ENCODE results near the gene WNT16.
"Not testable (repeated sequence)": the region's sequence is repeated elsewhere in the genome, so short reads cannot be mapped to it uniquely, and the experiment has no call there.

WNT16 gene, protein sequence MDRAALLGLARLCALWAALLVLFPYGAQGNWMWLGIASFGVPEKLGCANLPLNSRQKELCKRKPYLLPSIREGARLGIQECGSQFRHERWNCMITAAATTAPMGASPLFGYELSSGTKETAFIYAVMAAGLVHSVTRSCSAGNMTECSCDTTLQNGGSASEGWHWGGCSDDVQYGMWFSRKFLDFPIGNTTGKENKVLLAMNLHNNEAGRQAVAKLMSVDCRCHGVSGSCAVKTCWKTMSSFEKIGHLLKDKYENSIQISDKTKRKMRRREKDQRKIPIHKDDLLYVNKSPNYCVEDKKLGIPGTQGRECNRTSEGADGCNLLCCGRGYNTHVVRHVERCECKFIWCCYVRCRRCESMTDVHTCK

DNA sequence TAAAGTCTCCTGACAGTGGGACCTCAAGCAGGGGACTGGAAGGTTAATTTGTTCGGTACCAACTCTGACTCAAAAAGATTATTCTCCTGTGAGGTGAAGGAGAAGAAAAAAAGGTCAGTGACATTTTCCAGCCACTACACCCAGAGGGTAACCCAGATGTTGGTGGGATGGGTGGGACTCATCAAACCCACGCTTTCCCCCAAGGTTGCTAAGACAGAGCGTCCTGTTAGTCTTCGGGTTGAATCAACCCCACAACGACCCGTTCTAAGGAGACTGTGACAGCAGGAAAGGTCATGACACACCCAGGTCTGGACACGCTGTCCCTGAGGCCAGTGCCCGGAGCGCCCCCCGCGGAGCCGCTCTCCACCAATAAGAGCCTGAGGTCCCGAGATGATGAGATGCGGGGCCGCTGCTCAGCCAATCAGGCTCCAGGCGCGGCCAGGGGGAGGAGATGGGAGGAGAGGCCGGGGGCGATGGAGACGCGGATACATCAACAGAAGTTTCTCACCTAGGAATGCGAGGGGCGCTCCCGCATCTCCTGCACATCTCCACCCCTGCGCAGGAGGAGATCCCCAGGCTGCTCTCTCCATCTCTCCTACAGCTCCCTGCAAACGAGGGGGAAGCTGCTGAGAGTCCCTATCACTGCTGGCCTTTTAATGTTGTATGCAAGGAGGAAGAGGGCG, at the start of gene WNT16:
Gene WNT16 (plus strand): TSS at position 493 of the 683 bp plus-strand sequence. CDS start 293 bp downstream, outside the sequence.
- DNase-seq (ENCODE audit: low read depth in 2 of 2): no peak

- no peak for DNase-seq (ENCODE audit: low read depth in 2 of 2)
These were observed 49.7 kb upstream of the WNT16 start for GRCh38 chr7:121279060-121279620.

- no peak for DNase-seq (ENCODE audit: low read depth in 2 of 2)
These were observed 49.0 kb upstream of the WNT16 start for GRCh38 chr7:121279822-121280221.

GRCh38 chr7:121280656-121281055, 48.1 kb upstream of the WNT16 start:
- DNase-seq (ENCODE audit: low read depth in 2 of 2): no peak

DNA sequence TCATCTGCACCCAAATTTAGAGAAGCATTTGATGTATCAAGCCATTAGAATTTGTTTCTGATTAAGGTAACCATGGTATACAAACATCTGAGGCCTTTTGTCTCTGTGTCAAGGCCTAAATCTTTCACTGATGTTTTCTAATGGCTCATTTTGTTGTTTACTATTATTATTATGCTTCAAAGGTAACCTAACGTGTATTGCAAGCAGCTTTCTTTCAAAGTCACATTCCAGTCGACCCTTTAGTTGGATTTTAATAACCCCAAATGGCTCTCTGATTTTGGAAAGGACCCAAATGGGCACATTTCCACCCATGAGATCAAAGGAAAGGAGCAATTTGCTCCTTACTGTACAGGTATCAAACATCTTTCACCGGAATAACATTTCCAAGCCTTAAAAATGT, 46.7 kb upstream of the WNT16 start:
- DNase-seq (ENCODE audit: low read depth in 2 of 2): no peak

- no peak for DNase-seq (ENCODE audit: low read depth in 2 of 2)
These were observed 43.6 kb upstream of the WNT16 start for GRCh38 chr7:121285066-121285667.

DNA sequence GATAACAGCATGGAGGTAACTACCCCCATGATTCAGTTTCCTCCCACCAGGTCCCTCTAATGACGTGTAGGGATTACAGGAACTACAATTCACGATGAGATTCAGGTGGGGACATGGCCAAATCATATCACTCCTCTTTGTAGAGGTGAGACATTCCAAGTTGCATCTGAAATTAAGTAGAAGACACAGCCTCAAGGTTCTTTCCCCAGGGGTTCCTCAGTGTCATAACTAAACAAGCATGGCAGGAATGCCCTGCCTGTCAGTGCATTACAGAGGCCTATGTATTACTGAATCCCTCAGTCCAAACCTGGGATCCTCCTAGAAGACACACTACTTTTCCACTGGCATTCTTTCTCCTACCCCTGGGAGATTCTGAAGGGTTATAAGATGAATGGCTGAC, 42.6 kb upstream of the WNT16 start:
- no peak for DNase-seq (ENCODE audit: low read depth in 2 of 2)

DNA sequence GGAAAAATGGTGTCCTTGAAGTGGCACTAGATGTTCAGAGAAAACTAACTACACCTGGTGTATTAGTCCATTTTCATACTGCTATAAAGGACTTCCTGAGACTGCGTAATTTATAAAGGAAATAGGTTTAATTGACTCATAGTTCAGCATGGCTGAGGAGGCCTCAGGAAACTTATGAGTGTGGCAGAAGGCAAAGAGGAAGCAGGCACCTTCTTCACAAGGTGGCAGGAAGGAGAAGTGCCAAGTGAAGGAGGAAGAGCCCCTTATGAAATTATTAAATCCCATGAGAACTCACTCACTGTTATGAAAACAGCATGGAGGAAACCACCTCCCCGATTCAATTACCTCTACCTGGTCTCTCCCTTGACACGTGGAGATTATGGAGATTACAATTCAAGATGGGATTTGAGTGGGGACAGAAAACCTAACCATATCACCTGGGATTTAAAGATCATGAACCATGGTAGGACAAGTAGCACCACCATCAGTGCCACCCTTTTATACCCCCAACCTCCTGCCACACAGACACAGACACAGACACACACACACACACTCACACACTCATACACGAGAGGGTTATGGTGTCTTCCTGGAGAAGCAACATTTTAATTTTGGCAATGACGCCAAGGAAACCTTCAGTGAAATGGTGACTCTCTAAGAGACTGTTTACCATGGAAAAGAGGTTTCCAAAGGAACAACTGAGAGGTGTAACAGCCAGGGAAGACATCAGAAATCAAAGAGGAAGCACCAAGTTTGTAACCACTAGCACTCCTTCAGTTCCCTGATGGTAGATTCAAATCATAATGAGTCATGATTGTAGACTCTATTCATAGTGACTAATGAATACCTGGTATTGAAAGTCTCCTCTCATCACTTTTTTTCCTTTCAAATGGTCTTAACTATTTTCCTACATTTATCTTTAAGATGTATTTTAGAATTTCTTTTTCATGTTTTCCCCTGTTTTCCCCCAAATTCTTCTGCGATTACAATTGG, 41.8 kb upstream of the WNT16 start:
- no peak for DNase-seq (ENCODE audit: low read depth in 2 of 2)

- DNase-seq (ENCODE audit: low read depth in 2 of 2): no peak
These were observed 39.9 kb upstream of the WNT16 start for GRCh38 chr7:121288894-121289293.

- DNase-seq (ENCODE audit: low read depth in 2 of 2): not testable (repeated sequence)
These were observed 38.9 kb upstream of the WNT16 start for GRCh38 chr7:121289930-121290329.

DNA sequence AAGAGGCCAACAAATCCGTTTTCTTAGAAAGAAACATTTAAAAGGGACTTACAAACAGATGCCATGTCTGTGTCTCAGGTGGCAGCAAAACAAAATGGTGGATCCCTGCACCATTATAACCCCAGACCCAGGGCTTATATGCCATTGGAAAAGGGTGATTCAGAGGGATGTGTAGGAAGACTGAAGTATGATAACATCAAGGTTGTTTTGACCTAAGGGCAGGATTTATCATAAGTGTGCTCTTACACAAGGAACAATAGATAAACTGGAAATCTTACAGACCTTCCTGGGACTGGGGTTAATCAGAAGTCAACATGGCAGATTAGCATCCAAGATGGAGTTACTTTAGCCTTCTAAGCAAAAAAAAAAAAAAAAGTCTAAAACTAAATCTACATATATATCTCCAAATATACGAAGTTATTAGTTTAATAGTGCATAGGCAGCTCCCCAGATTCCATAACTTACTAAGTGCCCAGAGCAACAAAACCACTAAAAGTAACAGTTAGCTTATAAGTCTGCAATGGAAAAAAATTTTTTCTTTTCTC, 34.3 kb upstream of the WNT16 start:
- no peak for DNase-seq (ENCODE audit: low read depth in 2 of 2)

- no peak for DNase-seq (ENCODE audit: low read depth in 2 of 2)
These were observed 31.0 kb upstream of the WNT16 start for GRCh38 chr7:121297843-121298242.

DNA sequence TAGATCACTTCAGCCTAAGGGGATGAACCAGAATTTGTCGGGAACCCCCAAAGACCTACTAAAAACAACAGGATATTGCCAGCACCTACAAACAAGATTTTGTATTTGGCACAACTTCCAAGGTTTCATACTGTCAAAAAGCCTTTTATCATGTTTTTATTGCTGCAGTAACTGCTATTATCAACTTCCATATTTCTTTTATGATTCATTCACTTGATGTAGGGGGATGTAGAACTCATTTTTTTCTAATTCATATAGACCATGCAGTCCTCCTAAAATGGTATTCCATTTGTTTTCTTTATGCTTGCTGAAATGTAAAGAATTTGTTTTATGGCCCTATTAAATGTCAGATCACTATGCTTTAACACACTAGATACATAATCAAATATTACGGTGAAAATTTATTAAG, 30.0 kb upstream of the WNT16 start:
- DNase-seq (ENCODE audit: low read depth in 2 of 2): no peak

GRCh38 chr7:121300685-121301420, 27.9 kb upstream of the WNT16 start:
- no peak for DNase-seq (ENCODE audit: low read depth in 2 of 2)

DNA sequence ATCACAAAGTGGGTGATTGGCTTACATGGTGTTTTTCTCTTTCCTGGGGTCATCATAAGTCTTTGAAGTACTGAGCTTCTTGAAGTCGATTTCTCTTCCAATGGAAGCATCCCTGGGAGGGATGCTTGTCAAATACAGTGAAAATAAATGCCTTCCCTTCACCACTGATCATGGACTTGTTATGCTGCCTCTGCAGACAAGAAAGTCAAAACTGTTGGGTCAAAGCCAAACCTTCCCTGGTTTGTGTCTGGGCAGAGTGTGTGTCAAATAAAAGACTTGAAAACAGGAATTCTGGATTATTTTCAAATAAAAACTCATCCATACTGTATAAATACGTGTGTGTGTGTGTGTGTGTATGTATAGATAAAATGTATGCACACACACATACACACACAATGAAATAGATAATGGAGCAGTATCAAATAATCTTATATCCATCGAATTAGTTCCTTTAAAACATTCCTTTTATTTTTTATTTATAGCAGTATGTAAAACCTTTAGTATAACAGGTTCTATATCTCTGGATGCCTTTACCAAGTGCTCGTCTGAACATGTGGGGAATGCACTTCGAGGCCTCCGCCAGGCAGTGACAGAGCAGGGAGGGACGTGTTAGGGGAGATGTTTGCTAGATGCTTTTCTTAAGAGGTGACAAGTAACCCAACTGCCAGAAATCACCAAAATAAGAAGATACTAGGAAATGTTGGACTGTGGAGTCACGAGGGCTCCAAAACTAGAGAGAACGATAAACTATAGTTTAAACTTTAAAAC, 27.2 kb upstream of the WNT16 start:
- DNase-seq (ENCODE audit: low read depth in 2 of 2): no peak

GRCh38 chr7:121302214-121302745, 26.5 kb upstream of the WNT16 start:
- DNase-seq (ENCODE audit: low read depth in 2 of 2): no peak

GRCh38 chr7:121303422-121304101, 25.2 kb upstream of the WNT16 start:
- DNase-seq (ENCODE audit: low read depth in 2 of 2): no peak

DNA sequence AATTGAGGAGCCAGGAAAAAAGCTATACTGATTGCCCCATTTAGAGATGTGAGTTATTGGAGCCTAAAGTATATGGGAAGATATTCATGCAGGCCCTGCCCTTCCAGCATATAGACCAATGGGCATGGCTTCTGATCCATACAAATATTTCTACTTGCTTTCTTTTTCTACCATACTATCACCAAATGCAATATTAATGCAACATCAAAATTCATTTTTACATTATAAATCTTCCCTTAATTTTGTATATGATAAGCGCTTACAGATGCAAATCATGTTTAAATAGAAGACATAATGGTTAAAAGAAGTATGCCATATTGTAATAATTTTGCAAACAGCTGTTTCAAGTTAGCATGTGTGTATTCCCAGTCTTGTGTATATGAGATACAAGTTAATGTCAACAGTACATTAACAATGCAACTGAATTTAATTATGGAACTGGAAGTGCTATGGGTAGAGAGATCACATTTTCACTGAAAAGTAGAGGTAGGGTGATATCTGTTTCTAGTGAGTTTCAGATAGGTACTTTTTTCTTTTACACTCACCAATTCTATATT, 24.6 kb upstream of the WNT16 start:
- no peak for DNase-seq (ENCODE audit: low read depth in 2 of 2)
